H9 (cell line): Measurements from ENCODE around the gene C1orf122. TPM values are rescaled to one million over a fixed set of nuclear protein-coding genes. Genes with fewer than 3 reads are reported as not detected.

Experiments
- DNase-seq: peaks from one replicate; pipeline ENCODE4 v3.0.0-alpha.2; 2017
- H2AFZ ChIP-seq: one replicate; pipeline ENCODE4 v1.6.1; 2013; ENCODE audit warnings: mild to moderate bottlenecking, low read length, control low read depth, moderate library complexity
- H2AK5ac ChIP-seq: 2 replicates; pipeline ENCODE4 v1.6.1; 2013; ENCODE audit warnings: low read length, control low read depth, mixed read lengths; ENCODE audit not compliant: insufficient read length
- H2BK120ac ChIP-seq: one replicate; pipeline ENCODE4 v1.6.1; 2013; ENCODE audit warnings: low read depth, mild to moderate bottlenecking, low read length, control low read depth, inconsistent platforms; ENCODE audit not compliant: poor library complexity, severe bottlenecking
- H2BK12ac ChIP-seq: 2 replicates; pipeline ENCODE4 v1.6.1; 2013; ENCODE audit warnings: low read length, control low read depth, mixed read lengths, low read depth; ENCODE audit not compliant: insufficient read length
- H2BK15ac ChIP-seq: 2 replicates; pipeline ENCODE4 v1.6.1; 2013; ENCODE audit warnings: low read depth, low read length, control low read depth
- H2BK20ac ChIP-seq: one replicate; pipeline ENCODE4 v1.6.1; 2013; ENCODE audit warnings: low read depth, mild to moderate bottlenecking, low read length, control low read depth, inconsistent platforms; ENCODE audit not compliant: poor library complexity, severe bottlenecking
- H2BK5ac ChIP-seq: 2 replicates; pipeline ENCODE4 v1.6.1; 2013; ENCODE audit warnings: low read length, control low read depth, mixed read lengths; ENCODE audit not compliant: insufficient read length
- H3K14ac ChIP-seq: 2 replicates; pipeline ENCODE4 v1.6.1; 2013; ENCODE audit warnings: low read length, control low read depth; ENCODE audit not compliant: insufficient read depth
- H3K18ac ChIP-seq: 2 replicates; pipeline ENCODE4 v1.6.1; 2013; ENCODE audit warnings: low read depth, mild to moderate bottlenecking, mixed read lengths, low read length, control low read depth; ENCODE audit not compliant: insufficient read length
- H3K23ac ChIP-seq: 2 replicates; pipeline ENCODE4 v1.6.1; 2013; ENCODE audit warnings: low read length, control low read depth, mixed read lengths, low read depth; ENCODE audit not compliant: insufficient read length
- H3K23me2 ChIP-seq: 2 replicates; pipeline ENCODE4 v1.6.1; 2013; ENCODE audit warnings: low read depth, mild to moderate bottlenecking, mixed read lengths, low read length, control low read depth; ENCODE audit not compliant: insufficient read length, poor library complexity, severe bottlenecking
- H3K27ac ChIP-seq: 2 replicates; pipeline ENCODE4 v1.5.1; 2013; ENCODE audit warnings: low read length, control low read depth, mixed read lengths, low read depth; ENCODE audit not compliant: insufficient read length
- H3K27me3 ChIP-seq: 2 replicates; pipeline ENCODE4 v1.6.1; 2013; ENCODE audit warnings: low read length, control low read depth, inconsistent platforms; ENCODE audit not compliant: insufficient read depth
- H3K4ac ChIP-seq: 2 replicates; pipeline ENCODE4 v1.6.1; 2013; ENCODE audit warnings: low read depth, mild to moderate bottlenecking, control low read depth, inconsistent platforms, low read length, moderate library complexity
- H3K4me1 ChIP-seq: 2 replicates; pipeline ENCODE4 v1.6.1; 2013; ENCODE audit warnings: low read length, control low read depth, inconsistent platforms; ENCODE audit not compliant: insufficient read depth
- H3K4me2 ChIP-seq: 2 replicates; pipeline ENCODE4 v1.6.1; 2013; ENCODE audit warnings: low read length, control low read depth, mixed read lengths; ENCODE audit not compliant: insufficient read length, insufficient read depth
- H3K56ac ChIP-seq: 2 replicates; pipeline ENCODE4 v1.6.1; 2013; ENCODE audit warnings: low read depth, mild to moderate bottlenecking, mixed read lengths, low read length, control low read depth; ENCODE audit not compliant: insufficient read length
- H3K79me1 ChIP-seq: 2 replicates; pipeline ENCODE4 v1.6.1; 2013; ENCODE audit warnings: low read depth, mild to moderate bottlenecking, moderate library complexity, low read length, control low read depth, inconsistent platforms; ENCODE audit not compliant: insufficient read depth, poor library complexity, severe bottlenecking
- H3K79me2 ChIP-seq: 2 replicates; pipeline ENCODE4 v1.6.1; 2013; ENCODE audit warnings: low read length, control low read depth, inconsistent platforms; ENCODE audit not compliant: insufficient read depth
- H3K9ac ChIP-seq: 2 replicates; pipeline ENCODE4 v1.6.1; 2013; ENCODE audit warnings: low read length, control low read depth, mixed read lengths; ENCODE audit not compliant: insufficient read length; ENCODE audit errors: extremely low read depth
- H3K9me3 ChIP-seq: one replicate; pipeline ENCODE4 v1.6.1; 2013; ENCODE audit warnings: low read depth, low read length, inconsistent platforms; ENCODE audit not compliant: control insufficient read depth
- H3T11ph ChIP-seq: one replicate; pipeline ENCODE4 v1.6.1; 2013; ENCODE audit warnings: mild to moderate bottlenecking, low read length, control low read depth, inconsistent platforms
- H4K20me1 ChIP-seq: one replicate; pipeline ENCODE4 v1.6.1; 2013; ENCODE audit not compliant: control insufficient read depth, insufficient read length, insufficient read depth
- H4K5ac ChIP-seq: 2 replicates; pipeline ENCODE4 v1.6.1; 2013; ENCODE audit warnings: low read depth, mild to moderate bottlenecking, mixed read lengths, low read length, control low read depth; ENCODE audit not compliant: insufficient read length
- H4K8ac ChIP-seq: replicated peaks from 2 replicates; pipeline ENCODE4 v1.6.1; 2013; ENCODE audit warnings: low read length, control low read depth, mixed read lengths, low read depth; ENCODE audit not compliant: insufficient read length
- H4K91ac ChIP-seq: 2 replicates; pipeline ENCODE4 v1.6.1; 2013; ENCODE audit warnings: low read depth, mild to moderate bottlenecking, moderate library complexity, mixed read lengths, low read length, control low read depth; ENCODE audit not compliant: insufficient read length
- H3K27ac Mint-ChIP-seq, 3 experiments: 2 replicates in 2 of 3; 3 replicates in 1 of 3; pipeline ENCODE4 v1.8.0; 2020 to 2021; ENCODE audit warnings: mixed read lengths in 3 of 3, mild to moderate bottlenecking in 1 of 3, moderate library complexity in 1 of 3
- H3K27me3 Mint-ChIP-seq: 2 replicates; pipeline ENCODE4 v1.8.0; 2021; ENCODE audit warnings: low read depth, mild to moderate bottlenecking, moderate library complexity, mixed read lengths
- H3K36me3 Mint-ChIP-seq, 3 experiments: 2 replicates in 2 of 3; 3 replicates in 1 of 3; pipeline ENCODE4 v1.8.0; 2020 to 2021; ENCODE audit warnings: low read depth in 3 of 3, mixed read lengths in 3 of 3; ENCODE audit not compliant: insufficient read depth in 1 of 3
- H3K4me1 Mint-ChIP-seq, 2 experiments: 2 replicates each; pipeline ENCODE4 v1.8.0; 2020; ENCODE audit warnings: mixed read lengths in 2 of 2
- H3K4me3 Mint-ChIP-seq, 2 experiments: 2 replicates in 1 of 2; 3 replicates in 1 of 2; pipeline ENCODE4 v1.8.0; 2020 to 2021; ENCODE audit warnings: mild to moderate bottlenecking in 2 of 2, mixed read lengths in 2 of 2, moderate library complexity in 1 of 2
- H3K9me3 Mint-ChIP-seq, 2 experiments: 2 replicates in 1 of 2; 3 replicates in 1 of 2; pipeline ENCODE4 v1.8.0; 2020; ENCODE audit warnings: mild to moderate bottlenecking in 2 of 2, mixed read lengths in 2 of 2, moderate library complexity in 1 of 2
- CTCF ChIP-seq: fragments of 200-600 bp; sonication (generic); conservative IDR thresholded peaks from 3 replicates; pipeline ENCODE4 v1.8.0; 2021; ENCODE audit warnings: antibody characterized with exemption, mild to moderate bottlenecking
- WGBS: extraction: QIAGEN DNeasy Blood & Tissue Kit; methylation state at CpG from one replicate; pipeline ENCODE4 v1.1.7; 2013; ENCODE audit warnings: missing lambda C conversion rate, low lambda C conversion rate, mixed read lengths; ENCODE audit not compliant: insufficient read length; ENCODE audit errors: extremely low coverage; 5-methylcytosine and 5-hydroxymethylcytosine counted together
- total RNA-seq: library from RNA; stranded (reverse); gene quantifications from 2 replicates; pipeline ENCODE4 v1.2.1, GENCODE V29; 2021

The C1orf122 gene
- total RNA-seq, 1 experiment from 2014 or later: 59.3 TPM

DNA sequence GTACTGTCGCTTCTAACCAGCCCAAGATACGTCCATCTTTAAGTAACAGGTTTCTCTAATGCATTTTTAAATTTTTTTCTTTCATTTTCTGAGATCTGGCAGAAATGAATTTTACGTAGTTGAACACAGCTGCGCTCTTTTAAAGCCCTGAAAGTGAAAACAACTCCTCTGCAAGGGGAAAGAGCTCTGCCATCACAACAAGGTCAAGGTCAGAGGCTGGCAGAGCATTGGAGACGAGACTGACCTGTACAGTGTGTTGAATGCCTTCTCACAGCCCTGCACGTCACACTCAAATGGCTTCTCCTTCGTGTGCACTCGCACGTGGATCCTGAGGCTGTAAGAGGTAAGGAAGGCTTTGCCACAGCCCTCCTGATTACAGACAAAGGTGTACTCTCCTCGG is 32.1 kb downstream of the C1orf122 start:
- H4K5ac ChIP-seq: no peak overlapping the region
- H2BK120ac ChIP-seq: no peak overlapping the region
- no peak overlapping the region for H3K14ac ChIP-seq
- H3K4me2 ChIP-seq: no peak overlapping the region
- H3K56ac ChIP-seq: no peak overlapping the region
- no peak overlapping the region for H2AFZ ChIP-seq
- H2BK12ac ChIP-seq: no peak overlapping the region
- H4K20me1 ChIP-seq: no peaks in the 10 kb centered on the region
- H3K4me1 Mint-ChIP-seq: no peaks in the 10 kb centered on the region
- no peak overlapping the region for H4K91ac ChIP-seq
- peaks cover 5 to 43% (median 24%) of the 10 kb centered on the region in 3 experiments; a peak in 6 of 7 replicates for H3K36me3 Mint-ChIP-seq
- H2BK15ac ChIP-seq: no peak overlapping the region
- no peaks in the 10 kb centered on the region for H3K27me3 ChIP-seq
- H3K18ac ChIP-seq: no peak overlapping the region
- H3K79me2 ChIP-seq: no peaks in the 10 kb centered on the region
- H2BK20ac ChIP-seq: no peak overlapping the region
- no peak for TF ChIP-seq CTCF
- no peak overlapping the region for H3K4me3 Mint-ChIP-seq
- no peaks in the 10 kb centered on the region for H3K9me3 Mint-ChIP-seq
- H3K4ac ChIP-seq: no peak overlapping the region
- H3K9me3 ChIP-seq: no peaks in the 10 kb centered on the region
- H3K27me3 Mint-ChIP-seq: no peaks in the 10 kb centered on the region
- WGBS: no CpG with 5 or more reads among the region's 10 CpGs
- no peak overlapping the region for H4K8ac ChIP-seq
- no peak overlapping the region for H2BK5ac ChIP-seq
- H3K79me1 ChIP-seq: no peaks in the 10 kb centered on the region
- H3K4me1 ChIP-seq: no peaks in the 10 kb centered on the region
- no peak overlapping the region for H2AK5ac ChIP-seq
- no peak for DNase-seq
- H3T11ph ChIP-seq: no peak overlapping the region
- no peak overlapping the region for H3K9ac ChIP-seq
- no peak overlapping the region for H3K23ac ChIP-seq
- H3K27ac ChIP-seq: no peak overlapping the region
- no peaks in the 10 kb centered on the region for H3K23me2 ChIP-seq
- no peak overlapping the region; a peak in 1 of 7 replicates for H3K27ac Mint-ChIP-seq
